Measurements from ENCODE around the gene TADA1.

DNA sequence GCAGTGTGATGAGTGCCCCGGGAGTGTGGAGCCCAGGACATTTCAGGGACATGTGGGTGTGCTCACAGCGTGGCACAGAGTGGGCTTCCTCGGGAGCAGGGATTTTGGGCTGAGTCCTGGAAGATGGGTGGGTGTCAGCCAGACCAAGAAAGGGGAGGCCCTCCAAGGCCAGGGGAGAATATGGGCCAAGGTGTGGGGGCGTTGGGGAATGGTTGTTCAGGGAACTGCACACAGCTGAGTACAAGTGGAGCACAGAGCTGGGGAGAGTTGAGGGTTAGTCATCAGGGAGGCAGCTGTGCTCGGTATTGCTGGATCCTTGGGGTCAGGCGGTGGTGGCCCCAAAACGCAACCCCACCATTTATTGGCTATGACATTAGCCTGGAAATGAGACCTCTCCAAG lies 31.3 kb downstream of the TADA1 start:
- TF ChIP-seq, protein P1, sequence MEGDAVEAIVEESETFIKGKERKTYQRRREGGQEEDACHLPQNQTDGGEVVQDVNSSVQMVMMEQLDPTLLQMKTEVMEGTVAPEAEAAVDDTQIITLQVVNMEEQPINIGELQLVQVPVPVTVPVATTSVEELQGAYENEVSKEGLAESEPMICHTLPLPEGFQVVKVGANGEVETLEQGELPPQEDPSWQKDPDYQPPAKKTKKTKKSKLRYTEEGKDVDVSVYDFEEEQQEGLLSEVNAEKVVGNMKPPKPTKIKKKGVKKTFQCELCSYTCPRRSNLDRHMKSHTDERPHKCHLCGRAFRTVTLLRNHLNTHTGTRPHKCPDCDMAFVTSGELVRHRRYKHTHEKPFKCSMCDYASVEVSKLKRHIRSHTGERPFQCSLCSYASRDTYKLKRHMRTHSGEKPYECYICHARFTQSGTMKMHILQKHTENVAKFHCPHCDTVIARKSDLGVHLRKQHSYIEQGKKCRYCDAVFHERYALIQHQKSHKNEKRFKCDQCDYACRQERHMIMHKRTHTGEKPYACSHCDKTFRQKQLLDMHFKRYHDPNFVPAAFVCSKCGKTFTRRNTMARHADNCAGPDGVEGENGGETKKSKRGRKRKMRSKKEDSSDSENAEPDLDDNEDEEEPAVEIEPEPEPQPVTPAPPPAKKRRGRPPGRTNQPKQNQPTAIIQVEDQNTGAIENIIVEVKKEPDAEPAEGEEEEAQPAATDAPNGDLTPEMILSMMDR (IDR thresholded peaks at IDR 0.05; ENCODE audit: insufficient read depth, low read depth, low read length) = no peak
- TF ChIP-seq EZH2 (IDR thresholded peaks at IDR 0.05; ENCODE audit: insufficient read depth, low read length) = no peak
